ENCODE measurements around the gene GSPT1. TPM values are rescaled to one million over a fixed set of nuclear protein-coding genes. Genes with fewer than 3 reads are reported as not detected.
"Not testable (repeated sequence)": the region's sequence is repeated elsewhere in the genome, so short reads cannot be mapped to it uniquely, and the experiment has no call there.

Gene GSPT1
- polyA plus RNA-seq, 6 donors from 2014 or later = 35.4 to 65.5 (median 54.3) TPM

DNA sequence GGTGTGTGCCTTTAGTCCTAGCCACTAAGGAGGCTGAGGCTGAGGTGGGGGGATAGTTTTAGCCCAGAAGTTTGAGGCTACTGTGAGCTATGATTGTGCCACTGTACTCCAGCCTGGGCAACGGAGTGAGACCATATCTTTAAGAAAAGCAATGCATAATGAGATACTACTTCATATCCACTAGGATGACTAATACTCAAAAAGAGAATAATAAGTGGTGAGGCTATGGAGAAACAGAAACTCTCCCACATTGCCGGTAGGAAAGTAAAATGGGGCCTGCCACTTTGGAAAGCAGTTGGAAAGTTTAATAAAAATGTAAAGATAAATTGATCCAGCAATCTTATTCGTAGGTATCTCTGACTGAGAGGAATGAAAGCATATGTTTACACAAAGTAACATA, 30.7 kb upstream of the GSPT1 start:
- ATAC-seq (ENCODE audit: low read depth in 2 of 2) (no peak), DNase-seq (no peak)
- Mint-ChIP-seq H3K36me3 (no peaks in the 10 kb centered on the region), H3K27ac (no peak overlapping the region), H3K4me3 (no peak overlapping the region), H3K27me3 (no peaks in the 10 kb centered on the region), H3K4me1 (peaks cover 10 to 19% (median 15%) of the 10 kb centered on the region in 3 donors), H3K9me3 (no peaks in the 10 kb centered on the region)

DNA sequence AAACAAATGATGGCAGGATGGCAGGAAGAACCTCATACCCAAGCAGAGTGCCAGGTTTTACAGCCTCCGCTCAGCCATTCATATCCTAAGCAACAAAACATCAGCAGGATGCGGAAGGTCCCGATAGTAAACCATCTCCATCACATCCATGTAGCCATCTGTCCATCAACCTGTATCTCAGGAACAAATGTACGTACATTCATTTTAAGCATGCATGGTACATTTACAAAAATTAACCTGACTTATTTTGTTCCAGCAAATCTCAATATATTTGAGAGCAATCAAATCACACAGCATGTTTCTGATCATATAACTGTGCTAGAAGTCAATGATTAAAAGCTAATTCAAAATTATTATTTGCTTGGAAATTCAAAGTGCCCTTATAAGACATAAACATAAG, 26.2 kb upstream of the GSPT1 start, which contains the start of gene NPIPB2:
Gene NPIPB2, minus strand, starts transcription at position 101 of the 400 bp plus-strand sequence. Its CDS starts 0 bp downstream, at position 101.
- ATAC-seq (ENCODE audit: low read depth in 2 of 2); H3K27me3 Mint-ChIP-seq; DNase-seq; H3K4me1 Mint-ChIP-seq; H3K9me3 Mint-ChIP-seq; H3K36me3 Mint-ChIP-seq; H3K4me3 Mint-ChIP-seq; H3K27ac Mint-ChIP-seq: not testable (repeated sequence)

DNA sequence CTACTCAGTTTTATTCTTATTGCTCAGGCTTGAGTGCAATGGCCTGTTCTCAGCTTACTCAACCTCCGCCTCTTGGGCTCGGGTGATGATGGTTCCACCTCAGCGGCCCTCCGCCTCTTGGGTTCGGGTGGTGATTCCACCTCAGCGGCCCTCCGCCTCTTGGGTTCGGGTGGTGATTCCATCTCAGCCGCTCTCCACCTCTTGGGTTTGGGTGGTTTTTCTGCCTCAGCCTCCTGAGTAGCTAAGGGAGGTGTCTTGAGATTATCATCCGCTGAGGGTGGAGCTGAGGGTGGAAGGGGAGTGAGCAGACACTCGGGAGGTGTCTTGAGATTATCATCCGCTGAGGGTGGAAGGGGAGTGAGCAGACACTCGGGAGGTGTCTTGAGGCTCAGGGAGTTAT, 11.6 kb upstream of the GSPT1 start:
- not testable (repeated sequence) for H3K9me3 Mint-ChIP-seq; H3K27ac Mint-ChIP-seq; H3K36me3 Mint-ChIP-seq; DNase-seq; H3K4me1 Mint-ChIP-seq; H3K27me3 Mint-ChIP-seq; ATAC-seq (ENCODE audit: low read depth in 2 of 2); H3K4me3 Mint-ChIP-seq

DNA sequence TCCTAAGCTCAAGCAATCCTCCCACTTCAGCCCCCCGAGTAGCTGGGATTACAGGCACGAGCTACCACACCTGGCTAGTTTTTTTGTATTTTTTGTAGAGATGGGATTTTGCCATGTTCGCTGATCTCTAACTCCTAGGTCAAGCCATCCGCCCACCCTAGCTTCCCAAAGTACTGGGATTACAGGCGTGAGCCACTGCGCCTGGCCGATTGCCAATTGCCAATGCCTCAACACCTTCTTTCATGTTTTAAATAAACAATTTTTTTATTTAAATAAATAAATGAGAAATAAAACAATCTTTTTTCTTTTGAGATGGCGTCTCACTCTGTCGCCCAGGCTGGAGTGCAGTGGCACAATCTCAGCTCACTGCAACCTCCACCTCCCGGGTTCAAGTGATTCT, 8.3 kb upstream of the GSPT1 start:
- H3K4me3 Mint-ChIP-seq; H3K27me3 Mint-ChIP-seq; H3K9me3 Mint-ChIP-seq; DNase-seq; H3K4me1 Mint-ChIP-seq; ATAC-seq (ENCODE audit: low read depth in 2 of 2); H3K36me3 Mint-ChIP-seq: not testable (repeated sequence)
- peak overlapping the region in 1 of 6 donors; percentile 68 for H3K27ac Mint-ChIP-seq

DNA sequence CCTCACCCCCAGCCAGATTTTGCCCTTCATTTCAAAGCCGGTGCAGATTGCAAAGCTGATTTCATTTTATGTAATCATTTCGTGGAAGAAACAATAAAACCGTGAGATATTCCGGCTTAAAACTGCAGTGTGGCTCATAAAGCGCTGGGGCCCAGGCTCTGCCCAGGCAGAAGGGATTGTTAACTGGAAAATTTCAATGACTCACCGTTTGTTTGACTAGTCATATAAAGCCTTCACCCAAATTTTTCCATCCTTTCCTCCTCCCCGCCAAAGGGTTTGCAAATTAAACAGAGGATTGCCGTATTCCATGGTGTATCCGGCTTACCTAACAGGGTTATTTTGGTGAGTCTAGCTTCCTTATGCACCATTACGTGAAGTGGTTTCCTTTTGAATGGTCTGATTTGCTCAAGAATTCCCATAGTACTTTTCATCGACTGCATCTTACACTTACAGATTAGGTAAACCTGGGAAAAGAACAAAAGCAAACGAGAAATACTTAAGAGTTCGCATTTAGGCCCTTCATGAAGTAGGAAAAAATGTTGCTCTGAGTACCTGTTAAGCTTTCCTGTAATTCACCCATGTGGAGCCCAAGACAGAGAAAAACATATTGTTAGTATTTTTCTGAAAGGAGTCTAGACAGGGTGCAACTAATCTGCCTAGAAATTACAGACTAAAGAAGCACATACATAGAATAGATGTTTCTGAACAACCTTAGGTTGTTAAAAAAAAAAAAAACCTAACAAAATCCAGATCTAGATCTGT, 949 bp upstream of the GSPT1 start:
- no peaks in the 10 kb centered on the region for H3K36me3 Mint-ChIP-seq
- H3K4me3 Mint-ChIP-seq = peak overlapping the region in 7 of 8 donors; percentile 81 to 95 (median 92)
- H3K9me3 Mint-ChIP-seq = no peaks in the 10 kb centered on the region
- ATAC-seq (ENCODE audit: low read depth in 2 of 2) (no peak), DNase-seq (no peak)
- no peaks in the 10 kb centered on the region for H3K27me3 Mint-ChIP-seq
- peaks cover 20 to 35% (median 32%) of the 10 kb centered on the region in 3 donors for H3K4me1 Mint-ChIP-seq
- H3K27ac Mint-ChIP-seq = peak overlapping the region in 5 of 6 donors; percentile 30 to 95 (median 94)

DNA sequence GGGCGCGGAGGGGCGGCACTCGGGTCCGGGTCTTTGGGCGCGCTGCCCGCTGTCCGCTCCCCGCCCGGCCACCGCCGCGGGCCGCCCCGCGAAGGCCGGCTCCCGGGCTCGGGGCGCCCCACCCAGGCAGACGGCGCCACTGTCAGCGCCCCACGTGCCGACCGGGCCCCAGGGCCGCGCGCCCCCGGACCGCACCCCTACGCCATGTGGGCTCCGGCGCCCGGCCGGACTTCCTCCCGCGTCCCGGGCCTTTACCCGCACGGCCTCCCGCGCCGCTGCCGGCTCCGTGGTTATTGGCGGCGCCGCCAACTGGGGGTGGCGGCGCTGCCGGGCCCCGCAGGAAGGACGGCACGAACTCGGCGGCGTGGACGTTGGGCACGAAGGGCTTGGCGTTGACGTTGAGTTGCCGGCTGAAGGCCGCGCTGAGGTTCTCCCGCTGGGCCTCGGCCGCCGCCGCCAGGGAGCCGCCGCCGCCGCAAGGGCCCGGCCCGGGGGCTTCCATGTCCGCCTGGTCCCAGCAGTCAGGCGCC, 577 bp downstream of the GSPT1 start:
- peak overlapping the region; percentile 91 to 96 (median 94) for H3K4me3 Mint-ChIP-seq
- no peaks in the 10 kb centered on the region for H3K36me3 Mint-ChIP-seq
- H3K27me3 Mint-ChIP-seq = no peaks in the 10 kb centered on the region
- ATAC-seq (ENCODE audit: low read depth in 2 of 2) (peak; percentile 11 to 23), DNase-seq (peak; percentile 52)
- H3K4me1 Mint-ChIP-seq = peaks cover 25 to 42% (median 42%) of the 10 kb centered on the region in 3 donors
- H3K9me3 Mint-ChIP-seq = no peaks in the 10 kb centered on the region
- H3K27ac Mint-ChIP-seq = peak overlapping the region in 4 of 6 donors; percentile 92 to 95 (median 94)

DNA sequence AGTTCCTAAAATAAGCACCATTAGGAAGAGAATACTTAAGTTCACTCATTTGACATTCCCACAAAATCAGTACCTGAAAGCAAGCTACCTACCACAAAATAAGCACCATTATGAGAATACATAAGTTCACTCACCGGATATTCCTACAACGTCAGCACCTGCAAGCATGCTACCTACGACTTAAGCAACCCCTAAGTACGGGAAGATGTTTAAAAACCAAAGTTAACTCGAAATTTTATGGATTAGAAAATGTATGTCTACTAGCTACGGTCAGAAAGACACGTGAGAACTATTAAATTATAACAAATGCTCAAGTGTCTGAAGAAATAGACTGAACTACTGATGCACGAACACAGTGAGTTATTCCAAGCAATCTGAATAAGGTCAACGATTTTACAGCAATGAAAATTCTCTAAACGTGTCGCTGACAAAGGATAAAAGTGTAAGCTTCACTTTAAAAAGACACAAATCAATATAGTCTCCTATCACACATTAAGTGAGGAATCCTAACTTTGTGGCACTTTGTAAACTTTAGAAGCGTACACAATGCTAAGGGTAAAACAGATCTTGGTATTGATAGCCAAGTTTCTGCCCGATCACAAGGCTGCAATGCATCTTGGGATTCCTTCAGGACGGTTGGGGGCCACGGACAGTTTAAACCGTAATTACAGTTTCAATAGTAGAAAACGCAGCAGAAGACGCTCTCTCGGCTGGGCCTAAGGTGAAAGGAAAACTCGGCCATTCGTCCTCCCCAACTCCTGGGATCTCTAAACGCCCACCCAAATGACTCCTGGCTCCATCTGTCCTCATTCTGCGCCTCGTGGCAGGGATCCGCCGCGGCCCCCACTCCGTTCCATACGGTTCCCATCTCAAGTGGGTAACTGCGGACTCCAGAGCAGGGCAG, 1.3 kb downstream of the GSPT1 start:
- Mint-ChIP-seq H3K9me3 (no peaks in the 10 kb centered on the region), H3K4me1 (peaks cover 26 to 48% (median 42%) of the 10 kb centered on the region in 3 donors), H3K27ac (peak overlapping the region; percentile 41 to 95 (median 90)), H3K4me3 (peak overlapping the region; percentile 87 to 96 (median 94)), H3K27me3 (no peaks in the 10 kb centered on the region), H3K36me3 (no peaks in the 10 kb centered on the region)
- ATAC-seq (ENCODE audit: low read depth in 2 of 2) = no peak
- DNase-seq = no peak

DNA sequence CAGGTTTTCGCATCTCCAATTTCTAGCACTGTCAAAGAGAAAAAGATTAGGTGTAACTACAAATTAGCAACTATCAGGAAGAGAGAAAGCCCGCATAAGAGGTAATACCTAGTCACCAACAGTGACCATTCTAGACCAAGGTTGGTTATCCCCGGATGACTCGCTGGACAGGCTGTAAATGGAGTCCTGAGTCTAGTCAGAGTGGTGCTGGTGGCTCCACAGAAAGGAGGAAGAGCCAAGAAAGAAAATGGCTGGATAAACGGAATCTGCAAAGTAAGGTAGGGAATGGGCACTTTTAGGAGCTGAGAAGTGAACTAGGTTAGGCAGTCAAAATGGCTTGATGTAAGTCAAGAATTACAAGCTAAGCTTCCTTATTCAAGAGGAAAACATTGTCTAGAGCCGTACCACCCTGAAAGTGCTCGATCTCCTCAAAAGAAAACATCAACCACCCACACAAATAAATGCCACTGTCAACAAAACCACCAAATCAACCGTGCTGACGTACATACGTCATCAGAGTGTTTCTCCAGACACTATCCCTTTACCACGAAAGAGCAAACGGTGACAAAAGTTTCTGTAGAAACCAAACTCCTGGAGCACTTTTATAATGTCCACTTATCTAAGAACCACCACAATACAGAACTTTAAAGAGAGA, 2.2 kb downstream of the GSPT1 start:
- H3K4me3 Mint-ChIP-seq = peak overlapping the region; percentile 87 to 96 (median 94)
- H3K36me3 Mint-ChIP-seq = no peaks in the 10 kb centered on the region
- H3K27ac Mint-ChIP-seq = peak overlapping the region in 3 of 6 donors; percentile 15 to 88 (median 42)
- ATAC-seq (ENCODE audit: low read depth in 2 of 2) = no peak
- no peaks in the 10 kb centered on the region for H3K9me3 Mint-ChIP-seq
- H3K27me3 Mint-ChIP-seq = no peaks in the 10 kb centered on the region
- peaks cover 26 to 50% (median 42%) of the 10 kb centered on the region in 3 donors for H3K4me1 Mint-ChIP-seq
- no peak for DNase-seq

DNA sequence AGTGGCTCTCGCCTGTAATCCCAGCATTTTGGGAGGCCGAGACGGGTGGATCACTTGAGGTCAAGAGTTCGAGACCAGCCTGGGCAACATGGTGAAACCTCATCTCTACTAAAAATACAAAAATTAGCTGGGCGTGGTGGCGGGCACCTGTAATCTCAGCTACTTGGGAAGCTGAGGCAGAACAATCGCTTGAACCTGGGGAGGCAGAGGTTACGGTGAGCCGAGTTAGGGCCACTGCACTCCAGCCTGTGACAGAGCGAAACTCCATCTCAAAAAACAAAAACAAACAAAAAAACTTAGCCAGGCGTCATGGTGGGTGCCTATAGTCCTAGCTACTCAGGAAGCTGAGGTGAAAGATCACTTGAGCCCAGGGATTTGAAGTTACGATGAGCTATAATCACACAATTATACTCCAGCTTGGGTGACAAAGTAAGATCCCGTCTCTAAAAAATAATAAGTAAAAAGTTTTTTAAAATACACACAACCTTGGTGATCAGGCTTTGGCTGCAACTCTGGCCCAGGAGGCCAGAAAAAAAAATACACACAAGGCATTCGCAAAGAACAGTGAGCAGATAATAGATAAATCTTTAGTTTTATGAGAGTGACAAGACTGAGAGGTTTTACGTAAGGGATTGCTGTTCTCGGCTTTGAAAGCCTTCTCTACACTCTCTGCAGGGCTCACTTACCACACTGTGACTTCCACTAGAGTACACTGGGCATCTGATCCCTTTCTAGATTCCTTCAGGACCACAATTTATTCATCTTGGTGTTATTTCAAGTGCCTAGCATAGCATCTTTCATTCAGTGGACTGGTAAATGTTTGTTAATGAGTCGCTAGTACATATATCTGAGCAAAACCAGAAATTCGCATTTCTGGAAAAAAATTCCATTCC, 5.9 kb downstream of the GSPT1 start:
- no peaks in the 10 kb centered on the region for H3K36me3 Mint-ChIP-seq
- no peaks in the 10 kb centered on the region for H3K9me3 Mint-ChIP-seq
- ATAC-seq (ENCODE audit: low read depth in 2 of 2) (no peak), DNase-seq (no peak)
- H3K27me3 Mint-ChIP-seq = no peaks in the 10 kb centered on the region
- H3K27ac Mint-ChIP-seq = peak overlapping the region in 3 of 6 donors; percentile 37 to 62 (median 40)
- H3K4me3 Mint-ChIP-seq = peak overlapping the region in 1 of 8 donors; percentile 49
- peaks cover 27 to 62% (median 50%) of the 10 kb centered on the region in 3 donors for H3K4me1 Mint-ChIP-seq

DNA sequence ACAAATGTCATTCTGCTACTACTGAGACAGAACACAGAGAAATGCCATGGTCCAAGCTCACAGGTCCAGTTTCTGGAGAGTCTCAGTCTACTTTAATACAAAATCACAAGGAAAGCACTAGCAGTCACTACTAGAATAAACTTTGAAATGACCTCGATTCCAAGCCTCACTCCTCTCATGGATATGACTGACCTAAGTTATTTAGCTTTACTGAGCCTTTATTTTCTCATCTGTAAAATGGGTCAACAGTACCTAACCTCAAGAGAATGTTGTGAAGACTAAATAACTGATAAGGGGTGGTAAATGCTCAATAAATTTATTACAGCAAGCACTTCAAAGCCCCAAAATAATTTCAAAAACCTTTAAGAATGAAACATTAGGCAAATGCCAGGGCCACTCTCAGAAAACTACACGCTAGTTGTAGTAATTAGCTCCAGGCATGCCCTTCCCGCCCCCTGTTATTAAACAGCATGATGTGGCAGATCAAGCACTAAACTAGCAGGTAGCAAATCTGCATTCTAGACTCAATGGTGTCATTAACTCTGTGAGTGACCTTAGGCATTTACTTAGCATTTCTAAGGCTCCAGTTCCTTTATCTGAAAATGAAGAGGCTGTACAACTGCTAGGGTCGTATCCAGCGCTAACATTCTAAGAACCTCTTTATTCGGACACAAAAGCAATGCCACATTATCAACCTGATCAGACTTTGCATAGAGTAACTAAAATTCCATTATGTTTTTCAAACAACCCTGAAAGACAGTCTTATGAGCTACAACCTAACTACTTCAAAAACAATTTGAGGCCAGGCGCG, 8.4 kb downstream of the GSPT1 start:
- no peak for DNase-seq
- H3K9me3 Mint-ChIP-seq = no peaks in the 10 kb centered on the region
- no peaks in the 10 kb centered on the region for H3K27me3 Mint-ChIP-seq
- peaks cover 0 to 4% of the 10 kb centered on the region in 2 donors for H3K36me3 Mint-ChIP-seq
- H3K4me3 Mint-ChIP-seq = no peak overlapping the region
- no peak for ATAC-seq (ENCODE audit: low read depth in 2 of 2)
- H3K27ac Mint-ChIP-seq = peak overlapping the region in 1 of 6 donors; percentile 41
- H3K4me1 Mint-ChIP-seq = peaks cover 15 to 39% (median 34%) of the 10 kb centered on the region in 3 donors

DNA sequence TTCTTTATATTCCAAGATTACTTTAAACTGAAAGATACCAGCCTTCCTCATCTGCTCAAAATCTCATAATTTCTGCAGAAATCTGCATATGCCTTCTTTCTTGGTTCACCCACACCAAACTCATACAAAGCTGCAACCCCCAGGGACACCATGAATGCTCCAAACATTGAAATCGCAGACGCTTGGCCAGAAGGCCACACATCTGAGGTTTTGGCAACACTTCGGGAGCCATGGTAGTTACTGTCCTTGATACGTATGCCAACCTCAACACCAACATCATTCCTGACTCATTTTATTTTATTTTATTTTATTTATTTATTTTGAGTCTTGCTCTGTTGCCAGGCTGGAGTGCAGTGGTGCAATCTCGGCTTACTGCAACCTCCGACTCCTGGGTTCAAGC, 11.8 kb downstream of the GSPT1 start:
- H3K9me3 Mint-ChIP-seq = no peaks in the 10 kb centered on the region
- ATAC-seq (ENCODE audit: low read depth in 2 of 2) (no peak), DNase-seq (no peak)
- H3K4me3 Mint-ChIP-seq = no peak overlapping the region
- peaks cover 0 to 4% of the 10 kb centered on the region in 2 donors for H3K36me3 Mint-ChIP-seq
- H3K27me3 Mint-ChIP-seq = no peaks in the 10 kb centered on the region
- H3K4me1 Mint-ChIP-seq = peaks cover 18 to 42% (median 36%) of the 10 kb centered on the region in 3 donors
- H3K27ac Mint-ChIP-seq = peak overlapping the region in 1 of 6 donors; percentile 27
